Fibroblast of lung (primary cell): Measurements from ENCODE around the gene SORL1. TPM values are rescaled to one million over a fixed set of nuclear protein-coding genes. Genes with fewer than 3 reads are reported as not detected.

Experiments used
- DNase-seq, 2 donors: peaks; one replicate each; pipeline versions ENCODE4 v3.0.0 to v3.0.0-alpha.2; 2010; ENCODE audit warnings: low read depth in 2 of 2
- H2AFZ ChIP-seq: 2 replicates; pipeline ENCODE4 v1.5.1; 2012; ENCODE audit warnings: low read length, control low read depth, inconsistent platforms
- H3K27ac ChIP-seq: 2 replicates; pipeline ENCODE4 v1.5.1; 2011; ENCODE audit warnings: low read length, control low read depth; ENCODE audit not compliant: insufficient read depth
- H3K27me3 ChIP-seq: 2 replicates; pipeline ENCODE4 v1.5.1; 2011; ENCODE audit warnings: mild to moderate bottlenecking, low read length; ENCODE audit not compliant: control insufficient read depth, insufficient read depth
- H3K36me3 ChIP-seq: 2 replicates; pipeline ENCODE4 v1.5.1; 2011; ENCODE audit warnings: low read length; ENCODE audit not compliant: control insufficient read depth, insufficient read depth
- H3K4me1 ChIP-seq: 2 replicates; pipeline ENCODE4 v1.5.1; 2011; ENCODE audit warnings: low read length; ENCODE audit not compliant: control insufficient read depth, insufficient read depth; ENCODE audit errors: extremely low read depth
- H3K4me2 ChIP-seq: 2 replicates; pipeline ENCODE4 v1.5.1; 2011; ENCODE audit warnings: low read length, control low read depth; ENCODE audit not compliant: insufficient read depth; ENCODE audit errors: extremely low read depth
- H3K4me3 ChIP-seq, 4 experiments: fragments of 200-600 bp in 1 of 4; sonication (generic) in 1 of 4; replicated peaks in 1 of 4; 2 replicates each; pipeline ENCODE4 v1.5.1; 2011 to 2016; ENCODE audit warnings: low read length in 4 of 4, low read depth in 3 of 4, mild to moderate bottlenecking in 3 of 4, control low read depth in 2 of 4, inconsistent platforms in 1 of 4, mixed read lengths in 1 of 4; ENCODE audit not compliant: insufficient read depth in 1 of 4; ENCODE audit errors: control extremely low read depth in 1 of 4
- H3K79me2 ChIP-seq: 2 replicates; pipeline ENCODE4 v1.5.1; 2012; ENCODE audit warnings: mild to moderate bottlenecking, low read length, inconsistent platforms; ENCODE audit not compliant: control insufficient read depth, insufficient read depth
- H3K9ac ChIP-seq: 2 replicates; pipeline ENCODE4 v1.5.1; 2011; ENCODE audit warnings: mild to moderate bottlenecking, low read length, control low read depth; ENCODE audit not compliant: insufficient read depth
- H3K9me3 ChIP-seq: 2 replicates; pipeline ENCODE4 v1.5.1; 2012; ENCODE audit warnings: low read depth, low read length; ENCODE audit not compliant: control insufficient read depth, insufficient read depth
- H4K20me1 ChIP-seq: 2 replicates; pipeline ENCODE4 v1.5.1; 2011; ENCODE audit warnings: low read length; ENCODE audit not compliant: control insufficient read depth, insufficient read depth; ENCODE audit errors: extremely low read depth
- EZH2 ChIP-seq: IDR thresholded peaks from 2 replicates; pipeline ENCODE4 v1.5.1; 2012; ENCODE audit warnings: low read length, control low read depth, mild to moderate bottlenecking; ENCODE audit errors: missing control alignments
- polyA plus RNA-seq, 2 donors: library from polyadenylated mRNA; depleted of rRNA in 1 of 2; stranded (reverse) in 1 of 2; unstranded in 1 of 2; fragments of >200 nt; gene quantifications; 2 replicates each; pipeline ENCODE4 v1.2.1, GENCODE V29; 2011 to 2012; ENCODE audit warnings: missing spikeins in 1 of 2
- total RNA-seq: library from RNA; depleted of rRNA; stranded (reverse); fragments of >200 nt; gene quantifications from 2 replicates; pipeline ENCODE4 v1.2.1, GENCODE V29; 2014
- TF ChIP-seq, protein P1 (sequence below), 2 donors: IDR thresholded peaks in 1 of 2; conservative IDR thresholded peaks in 1 of 2; 1 replicate in 1 of 2; 2 replicates in 1 of 2; pipeline ENCODE4 v1.5.1; 2011 to 2012; ENCODE audit warnings: low read length in 2 of 2, control low read depth in 1 of 2, inconsistent platforms in 1 of 2, low read depth in 1 of 2, mild to moderate bottlenecking in 1 of 2

SORL1 gene
- total and polyA plus RNA-seq, 2 donors (not counting 1 experiment from before 2014, with no cell fraction given): 0.58 to 10.9 TPM

DNA sequence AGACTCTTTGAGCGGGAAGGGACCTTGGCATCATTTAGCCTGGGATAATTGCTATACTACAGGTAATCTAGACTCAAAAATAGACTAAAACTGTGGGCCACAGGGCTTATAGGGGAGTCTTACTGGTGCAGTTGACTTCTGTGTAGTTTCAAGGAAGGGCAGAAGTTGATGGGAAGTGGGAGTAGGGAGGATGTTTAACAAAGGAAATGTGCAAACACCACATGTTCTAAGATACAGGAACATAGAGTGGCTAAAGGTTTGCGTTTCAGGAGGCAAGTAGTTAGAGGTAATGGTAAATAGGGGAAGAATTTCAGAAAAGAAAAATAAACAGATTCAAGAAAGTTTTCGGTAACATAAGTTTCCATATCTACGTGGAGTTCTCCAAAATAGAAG, 14.4 kb upstream of the SORL1 start:
- TF ChIP-seq EZH2: no peak
- TF ChIP-seq, protein P1, sequence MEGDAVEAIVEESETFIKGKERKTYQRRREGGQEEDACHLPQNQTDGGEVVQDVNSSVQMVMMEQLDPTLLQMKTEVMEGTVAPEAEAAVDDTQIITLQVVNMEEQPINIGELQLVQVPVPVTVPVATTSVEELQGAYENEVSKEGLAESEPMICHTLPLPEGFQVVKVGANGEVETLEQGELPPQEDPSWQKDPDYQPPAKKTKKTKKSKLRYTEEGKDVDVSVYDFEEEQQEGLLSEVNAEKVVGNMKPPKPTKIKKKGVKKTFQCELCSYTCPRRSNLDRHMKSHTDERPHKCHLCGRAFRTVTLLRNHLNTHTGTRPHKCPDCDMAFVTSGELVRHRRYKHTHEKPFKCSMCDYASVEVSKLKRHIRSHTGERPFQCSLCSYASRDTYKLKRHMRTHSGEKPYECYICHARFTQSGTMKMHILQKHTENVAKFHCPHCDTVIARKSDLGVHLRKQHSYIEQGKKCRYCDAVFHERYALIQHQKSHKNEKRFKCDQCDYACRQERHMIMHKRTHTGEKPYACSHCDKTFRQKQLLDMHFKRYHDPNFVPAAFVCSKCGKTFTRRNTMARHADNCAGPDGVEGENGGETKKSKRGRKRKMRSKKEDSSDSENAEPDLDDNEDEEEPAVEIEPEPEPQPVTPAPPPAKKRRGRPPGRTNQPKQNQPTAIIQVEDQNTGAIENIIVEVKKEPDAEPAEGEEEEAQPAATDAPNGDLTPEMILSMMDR (conservative IDR thresholded peaks at IDR 0.05 in 1 of 2, IDR thresholded peaks at IDR 0.05 in 1 of 2; ENCODE audit: low read depth in 1 of 2, low read length in 2 of 2): no peak
- Histone ChIP-seq H3K79me2 (no peaks in the 10 kb centered on the region), H3K27ac (no peak overlapping the region), H4K20me1 (no peaks in the 10 kb centered on the region), H3K4me2 (no peak overlapping the region), H3K4me3 (no peak overlapping the region), H3K9me3 (no peaks in the 10 kb centered on the region), H3K36me3 (no peaks in the 10 kb centered on the region), H3K9ac (no peak overlapping the region), H3K4me1 (no peaks in the 10 kb centered on the region), H3K27me3 (peaks cover 5% of the 10 kb centered on the region), H2AFZ (no peak overlapping the region)
- DNase-seq: no peak

DNA sequence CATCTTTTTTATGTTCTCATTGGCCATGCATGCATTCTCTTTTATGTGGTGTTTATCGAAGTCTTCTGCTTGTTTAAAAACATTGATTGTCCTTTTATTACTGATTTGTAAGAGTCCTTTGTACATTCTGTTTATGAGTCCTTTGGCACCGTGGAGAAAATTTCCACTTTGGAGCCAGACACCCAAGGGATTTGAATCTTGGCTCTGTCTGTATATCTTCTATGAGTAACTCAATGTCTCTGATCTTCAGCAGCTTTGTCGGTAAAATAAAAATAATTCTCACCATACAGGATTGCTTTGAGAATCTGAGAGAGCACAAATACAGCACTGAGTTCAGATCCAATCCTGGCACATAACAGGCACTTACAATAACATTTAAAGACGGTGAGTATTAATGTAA, 12.8 kb upstream of the SORL1 start:
- no peaks in the 10 kb centered on the region for H3K9me3 ChIP-seq
- no peaks in the 10 kb centered on the region for H3K36me3 ChIP-seq
- H3K4me3 ChIP-seq: no peak overlapping the region
- no peak overlapping the region for H3K4me2 ChIP-seq
- peaks cover 9% of the 10 kb centered on the region for H3K27me3 ChIP-seq
- no peak for DNase-seq
- H3K4me1 ChIP-seq: no peaks in the 10 kb centered on the region
- H3K9ac ChIP-seq: no peak overlapping the region
- no peak overlapping the region for H2AFZ ChIP-seq
- no peaks in the 10 kb centered on the region for H3K79me2 ChIP-seq
- no peaks in the 10 kb centered on the region for H4K20me1 ChIP-seq
- H3K27ac ChIP-seq: no peak overlapping the region
- TF ChIP-seq, protein P1 (conservative IDR thresholded peaks at IDR 0.05 in 1 of 2, IDR thresholded peaks at IDR 0.05 in 1 of 2; ENCODE audit: low read depth in 1 of 2, low read length in 2 of 2): no peak
- no peak for TF ChIP-seq EZH2

DNA sequence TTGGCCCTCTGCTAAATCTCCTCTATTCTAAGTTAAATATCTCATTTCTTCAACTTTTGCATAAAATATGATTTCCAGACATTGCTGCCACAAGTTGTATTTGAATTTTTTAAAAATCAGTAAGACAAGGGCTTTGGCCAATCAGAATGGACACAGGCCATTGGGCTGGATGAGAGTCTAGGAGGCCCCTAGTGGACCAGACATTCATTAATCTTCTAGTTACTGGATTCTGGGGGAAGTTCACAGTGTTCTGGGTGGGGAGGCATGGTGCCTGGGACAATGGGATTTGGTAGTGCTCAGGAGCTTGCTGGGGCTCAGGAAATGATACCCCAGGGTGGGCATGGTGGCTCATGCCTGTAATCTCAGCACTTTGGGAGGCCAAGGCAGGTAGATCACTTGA, 12.4 kb upstream of the SORL1 start:
- H3K79me2 ChIP-seq: no peaks in the 10 kb centered on the region
- H3K4me1 ChIP-seq: no peaks in the 10 kb centered on the region
- no peaks in the 10 kb centered on the region for H3K9me3 ChIP-seq
- H3K36me3 ChIP-seq: no peaks in the 10 kb centered on the region
- no peak overlapping the region for H2AFZ ChIP-seq
- H3K4me3 ChIP-seq: no peak overlapping the region
- no peak overlapping the region for H3K9ac ChIP-seq
- H3K4me2 ChIP-seq: no peak overlapping the region
- H4K20me1 ChIP-seq: no peaks in the 10 kb centered on the region
- no peak for TF ChIP-seq EZH2
- TF ChIP-seq, protein P1 (conservative IDR thresholded peaks at IDR 0.05 in 1 of 2, IDR thresholded peaks at IDR 0.05 in 1 of 2; ENCODE audit: low read depth in 1 of 2, low read length in 2 of 2): no peak
- DNase-seq: no peak
- peaks cover 9% of the 10 kb centered on the region for H3K27me3 ChIP-seq
- H3K27ac ChIP-seq: no peak overlapping the region
